ENCODE data around the gene RPL35.
"Not testable (repeated sequence)": the region's sequence is repeated elsewhere in the genome, so short reads cannot be mapped to it uniquely, and the experiment has no call there.

RPL35 gene

DNA sequence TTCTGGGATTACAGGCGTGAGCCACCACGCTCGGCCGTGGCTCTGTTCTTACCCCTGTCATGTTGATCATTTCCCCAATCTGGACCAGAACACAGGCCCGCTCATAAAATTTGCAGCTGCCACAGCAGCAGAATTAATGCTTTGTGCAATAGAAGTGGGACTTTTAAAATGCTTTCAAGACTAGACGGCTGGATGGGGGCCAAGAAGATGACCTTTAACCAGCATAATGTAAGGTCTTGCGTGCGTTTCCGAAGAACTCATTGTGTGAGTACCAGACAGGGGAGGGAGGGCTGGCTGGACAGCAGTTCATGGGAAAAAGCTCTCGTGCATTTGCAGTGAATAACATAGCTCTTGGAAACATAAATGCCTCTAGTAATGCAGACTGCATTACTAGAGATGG is 12.0 kb downstream of the RPL35 start:
- no peak for DNase-seq

GRCh38 chr9:124846969-124847368 is 14.8 kb downstream of the RPL35 start:
- no peak for DNase-seq

DNA sequence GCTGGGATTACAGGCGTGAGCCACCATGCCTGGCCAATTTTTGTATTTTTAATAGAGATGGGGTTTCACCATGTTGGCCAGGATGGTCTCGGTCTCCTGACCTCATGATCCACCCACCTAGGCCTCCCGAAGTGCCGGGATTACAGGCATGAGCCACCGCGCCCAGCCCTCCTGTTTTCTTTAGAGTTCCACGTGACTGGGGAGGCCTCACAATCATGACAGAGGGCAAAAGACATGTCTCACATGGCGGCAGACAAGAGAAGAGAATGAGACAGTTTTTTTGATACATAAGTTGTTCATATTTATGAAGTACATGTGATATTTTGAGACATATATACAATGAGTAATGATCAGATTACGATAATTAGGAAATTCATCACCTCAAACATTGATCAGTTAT is 15.3 kb downstream of the RPL35 start:
- not testable (repeated sequence) for DNase-seq

DNA sequence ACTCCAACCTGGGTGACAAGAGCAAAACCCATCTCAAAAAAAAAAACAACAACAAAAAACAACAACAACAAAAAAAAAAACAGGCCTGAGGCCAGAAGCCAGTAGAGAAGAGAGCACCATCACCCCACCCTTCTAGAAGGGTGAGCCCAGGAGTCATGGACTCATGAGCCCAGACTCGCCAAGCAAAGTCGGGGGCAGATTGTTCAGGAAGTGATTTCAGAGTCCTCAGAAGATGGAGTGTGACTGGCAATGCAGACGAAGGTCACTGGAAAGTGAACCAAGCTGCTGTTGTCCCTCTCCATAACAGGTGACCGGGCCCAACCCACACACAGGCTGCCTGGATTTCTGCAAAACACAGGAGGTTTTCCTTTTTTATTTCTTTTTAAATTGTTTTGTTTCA is 17.5 kb downstream of the RPL35 start:
- DNase-seq, result no peak

- DNase-seq, result no peak
Observed at GRCh38 chr9:124843456-124844034, 18.2 kb downstream of the RPL35 start.

DNA sequence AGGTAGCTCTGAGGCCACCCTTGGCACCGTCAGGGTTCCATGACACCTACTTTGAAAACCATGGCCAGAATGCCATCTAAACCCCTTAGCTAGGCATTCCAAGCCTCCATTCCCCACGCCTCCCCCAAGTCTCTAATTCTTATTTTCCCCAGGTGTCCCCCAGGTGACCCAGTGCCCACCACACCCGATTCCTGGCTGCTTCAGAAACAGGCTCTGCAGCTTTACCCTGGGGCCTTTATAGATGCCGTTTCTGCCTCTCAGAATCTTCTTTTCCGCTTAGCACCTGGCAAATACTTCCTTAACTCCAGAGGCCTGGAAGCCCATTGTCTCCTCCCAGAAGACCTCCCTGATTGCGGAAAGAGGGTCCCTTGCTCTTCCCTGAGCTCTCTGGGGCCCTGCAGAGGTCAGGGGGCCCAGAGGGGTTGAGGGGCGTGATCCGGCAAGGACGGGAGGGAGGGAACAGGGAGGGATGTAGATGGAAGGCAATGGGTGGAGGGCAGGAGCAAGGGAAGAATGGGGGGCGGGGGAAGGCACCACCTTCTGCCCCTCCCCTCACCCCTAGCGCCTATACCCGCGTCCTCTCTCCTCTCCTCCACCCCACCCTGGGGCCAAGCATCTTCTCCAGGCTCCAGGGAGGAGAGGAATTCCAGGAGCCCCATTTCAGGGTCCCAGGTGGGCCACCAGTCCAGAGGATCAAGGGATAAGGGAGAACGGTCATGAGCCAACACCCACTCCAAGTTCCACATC is 20.5 kb downstream of the RPL35 start:
- no peak for DNase-seq

- no peak for DNase-seq
Observed at GRCh38 chr9:124840300-124840833, 21.4 kb downstream of the RPL35 start.

DNA sequence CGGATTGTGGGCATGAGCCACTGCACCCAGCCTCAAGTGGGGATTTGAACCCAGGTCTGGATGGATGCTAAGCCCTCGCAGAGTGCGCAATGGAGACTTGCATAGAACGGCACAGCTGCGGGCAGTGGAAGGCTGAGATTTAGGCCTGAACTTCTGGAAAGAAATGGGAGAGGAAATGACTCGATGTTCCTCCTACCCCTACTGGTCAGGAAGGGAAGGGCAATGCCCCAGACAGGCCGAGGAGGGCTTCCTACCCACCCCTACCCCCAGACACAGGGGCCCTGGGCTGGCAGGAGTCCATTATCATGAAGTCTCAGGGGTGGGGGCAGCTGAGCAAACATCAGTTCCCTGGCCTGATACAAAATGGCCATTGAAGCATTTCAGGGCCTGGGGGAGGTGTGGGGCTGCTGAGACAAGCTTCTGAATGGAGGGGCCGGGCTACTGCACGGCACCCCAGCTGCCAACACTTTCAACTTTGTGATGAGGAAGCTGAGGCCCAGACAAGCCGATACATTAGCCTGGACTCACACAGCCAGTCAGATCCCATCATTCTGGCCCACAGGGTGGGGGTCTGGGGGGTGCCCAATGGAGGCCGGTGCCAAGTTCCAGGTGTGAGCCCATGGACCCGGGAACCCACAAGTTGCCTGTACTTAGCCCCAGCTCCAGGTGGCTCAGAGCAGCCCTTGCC is 22.0 kb downstream of the RPL35 start:
- DNase-seq, result no peak

GRCh38 chr9:124838567-124839275 is 23.0 kb downstream of the RPL35 start:
- not testable (repeated sequence) for DNase-seq

DNA sequence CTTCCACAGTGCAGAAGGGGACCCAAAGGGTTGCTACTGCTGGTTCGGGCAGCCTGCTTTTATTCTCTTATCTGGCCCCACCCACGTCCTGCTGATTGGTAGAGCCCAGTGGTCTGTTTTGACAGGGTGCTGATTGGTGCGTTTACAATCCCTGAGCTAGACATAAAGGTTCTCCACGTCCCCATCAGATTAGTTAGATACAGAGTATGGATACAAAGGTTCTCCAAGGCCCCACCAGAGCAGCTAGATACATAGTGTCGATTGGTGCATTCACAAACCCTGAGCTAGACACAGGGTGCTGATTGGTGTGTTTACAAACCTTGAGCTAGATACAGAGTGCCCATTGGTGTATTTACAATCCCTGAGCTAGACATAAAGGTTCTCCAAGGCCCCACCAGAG is 23.6 kb downstream of the RPL35 start:
- DNase-seq, result not testable (repeated sequence)

GRCh38 chr9:124835026-124835557 is 26.7 kb downstream of the RPL35 start:
- DNase-seq, result no peak

DNA sequence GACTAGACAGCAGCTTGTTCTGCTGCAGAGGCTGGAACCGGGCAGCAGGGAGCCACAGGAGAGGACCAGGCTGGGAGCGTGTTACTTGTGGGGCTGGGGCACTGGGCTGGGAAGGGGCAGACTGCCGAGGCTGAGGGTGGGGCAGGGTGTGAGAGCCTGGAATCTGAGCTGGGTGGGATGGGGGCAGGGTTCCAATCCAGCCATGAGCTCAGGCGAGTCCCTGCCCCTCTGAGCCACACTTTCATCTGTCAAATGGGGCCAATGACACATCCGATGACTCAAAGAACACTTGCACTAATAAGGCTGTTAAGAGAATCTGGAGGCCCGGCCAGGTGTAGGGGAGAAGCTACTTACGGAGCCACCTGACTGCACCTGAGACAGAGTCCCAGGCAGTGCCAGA is 27.2 kb downstream of the RPL35 start:
- DNase-seq, result no peak

DNA sequence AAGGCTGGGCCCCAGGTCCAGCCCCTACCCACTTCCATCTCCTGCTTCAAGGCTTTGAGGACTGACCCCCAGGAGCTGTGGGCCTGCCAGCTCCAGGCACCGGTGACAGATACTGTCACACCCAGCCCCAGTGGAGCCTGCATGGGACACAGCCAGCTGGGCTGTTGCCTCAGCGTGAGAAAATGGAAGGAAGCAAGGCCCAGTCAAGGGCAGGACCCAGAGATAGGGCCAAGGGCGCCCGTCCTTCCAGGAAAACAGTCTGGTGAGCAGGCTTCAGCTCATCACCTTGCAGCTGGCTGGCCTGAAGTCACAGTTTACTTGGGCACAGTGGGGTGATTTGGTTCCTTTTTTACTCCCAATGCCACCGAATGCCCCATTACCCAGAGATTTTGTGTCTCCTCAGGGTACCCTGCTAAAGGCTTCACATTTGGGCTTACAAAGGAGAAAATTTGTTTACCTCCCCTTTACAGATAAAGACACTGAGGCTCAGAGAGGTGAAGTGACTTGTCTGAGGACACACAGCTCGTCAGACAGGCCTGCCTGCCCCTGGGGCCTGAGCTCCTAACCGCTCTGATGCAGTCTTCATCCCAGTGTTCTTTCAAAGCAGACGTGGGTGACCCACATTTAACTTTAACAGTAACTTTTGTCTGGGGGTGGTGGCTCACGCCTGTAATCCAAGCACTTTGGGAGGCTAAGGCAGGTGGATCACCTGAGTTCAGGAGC is 30.0 kb downstream of the RPL35 start:
- DNase-seq, result no peak

DNA sequence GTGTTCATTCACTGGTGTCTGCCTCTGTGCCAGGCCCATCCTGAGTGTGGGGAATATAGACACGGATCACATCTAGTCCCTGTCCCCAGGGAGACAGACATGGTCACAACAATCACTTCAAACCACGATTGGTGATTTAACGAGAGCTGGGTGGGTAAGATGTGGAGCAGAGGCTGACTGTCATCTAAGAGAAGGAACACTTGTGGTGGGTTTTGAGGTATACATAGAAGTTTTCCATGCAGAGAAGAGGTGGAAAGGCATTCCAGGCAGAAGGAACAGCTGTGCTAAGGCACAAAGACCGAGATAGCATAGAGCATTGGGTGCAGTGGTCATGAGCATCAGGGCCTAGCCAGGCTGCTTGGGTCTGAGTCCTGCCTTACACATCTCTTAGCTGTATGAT is 31.2 kb downstream of the RPL35 start:
- no peak for DNase-seq

GRCh38 chr9:124829334-124829669 is 32.5 kb downstream of the RPL35 start:
- no peak for DNase-seq

GRCh38 chr9:124828489-124829333 is 33.0 kb downstream of the RPL35 start:
- no peak for DNase-seq

- no peak for DNase-seq
Observed at GRCh38 chr9:124820698-124821623, 40.8 kb downstream of the RPL35 start.

- no peak for DNase-seq
Observed at GRCh38 chr9:124818431-124819281, 43.1 kb downstream of the RPL35 start.

- no peak for DNase-seq
Observed at GRCh38 chr9:124815601-124816000, 46.2 kb downstream of the RPL35 start.
